HCT116 (cell line): ENCODE data around the gene FOXR1. TPM values are rescaled to one million over a fixed set of nuclear protein-coding genes. Genes with fewer than 3 reads are reported as not detected.

Experiments
- ATAC-seq: fragments of 200-7000 bp; cut with Tn5 transposase; 2 replicates; pipeline ENCODE4 v1.9.1; 2020; ENCODE audit warnings: mild to moderate bottlenecking, moderate library complexity
- BruUV-seq: library from RNA; stranded (reverse); fragments of 400-500 nt; replicated peaks from 2 replicates; lab custom pipeline; 2021; lab: Mats Ljungman, UMichigan
- CTCF ChIA-PET: fragments of 300-600 bp; sonication (Branson Sonifier 250); formaldehyde crosslinking; loops from one replicate; lab custom pipeline; 2021; ENCODE audit warnings: antibody characterized with exemption; lab: Charles Lee
- POLR2A ChIA-PET: fragments of 300-600, 350-600 bp; sonication (Branson Sonifier 250); formaldehyde crosslinking; loops from one replicate; lab custom pipeline; 2021; ENCODE audit warnings: antibody characterized with exemption; lab: Charles Lee
- RAD21 ChIA-PET, 2 experiments: fragments of 300-600 bp; sonication (Branson Sonifier 250); formaldehyde crosslinking; loops; one replicate each; lab custom pipeline; 2023; ENCODE audit warnings: low total read pairs in 2 of 2; ENCODE audit not compliant: uncharacterized antibody in 2 of 2, unreplicated experiment in 2 of 2, low non-redundant PET in 1 of 2; lab: Charles Lee
- DNase-seq: peaks from one replicate; pipeline ENCODE4 v3.0.0-alpha.2; 2010; ENCODE audit warnings: low read depth, low spot score
- H2AFZ ChIP-seq: fragments of 200-600 bp; shearing (Covaris generic), sonication (generic); 2 replicates; pipeline ENCODE4 v1.6.1; 2017; ENCODE audit warnings: low read depth, mixed run types, mixed read lengths, antibody characterized with exemption, low read length; ENCODE audit not compliant: poor library complexity, severe bottlenecking
- H3K27ac ChIP-seq: 2 replicates; pipeline ENCODE4 v1.5.1; 2012; ENCODE audit warnings: low read depth, low read length
- H3K27me3 ChIP-seq: fragments of 200-600 bp; sonication (generic); 2 replicates; pipeline ENCODE4 v1.6.1; 2016; ENCODE audit warnings: mixed run types, low read length, mixed read lengths; ENCODE audit not compliant: insufficient read depth
- H3K36me3 ChIP-seq, 2 experiments: fragments of 200-500 bp in 1 of 2; fragments of 200-600 bp in 1 of 2; sonication (Bioruptor generic) in 1 of 2; sonication (generic) in 1 of 2; 2 replicates each; pipeline versions ENCODE4 v1.5.1 to v1.6.1; 2014 to 2016; ENCODE audit warnings: low read length in 2 of 2, inconsistent platforms in 1 of 2, mixed read lengths in 1 of 2, mixed run types in 1 of 2; ENCODE audit not compliant: insufficient read depth in 2 of 2, control insufficient read depth in 1 of 2
- H3K4me1 ChIP-seq, 2 experiments: fragments of 200-600 bp in 1 of 2; sonication (generic) in 1 of 2; 2 replicates each; pipeline versions ENCODE4 v1.5.1 to v1.6.1; 2012 to 2017; ENCODE audit warnings: low read length in 2 of 2, inconsistent platforms in 1 of 2, mild to moderate bottlenecking in 1 of 2, mixed read lengths in 1 of 2, mixed run types in 1 of 2, moderate library complexity in 1 of 2; ENCODE audit not compliant: insufficient read depth in 2 of 2, control insufficient read depth in 1 of 2
- H3K4me2 ChIP-seq: fragments of 200-600 bp; sonication (generic); 2 replicates; pipeline ENCODE4 v1.6.1; 2017; ENCODE audit warnings: mixed run types, low read length, mixed read lengths
- H3K4me3 ChIP-seq, 2 experiments: fragments of 200-600 bp in 1 of 2; sonication (generic) in 1 of 2; replicated peaks in 1 of 2; 2 replicates each; pipeline ENCODE4 v1.5.1; 2011 to 2016; ENCODE audit warnings: low read length in 2 of 2, control low read depth in 1 of 2, low read depth in 1 of 2, mild to moderate bottlenecking in 1 of 2, mixed read lengths in 1 of 2, mixed run types in 1 of 2
- H3K79me2 ChIP-seq: fragments of 200-600 bp; sonication (generic); 2 replicates; pipeline ENCODE4 v1.6.1; 2017; ENCODE audit warnings: mild to moderate bottlenecking, mixed run types, low read length, moderate library complexity, mixed read lengths; ENCODE audit not compliant: insufficient read depth
- H3K9ac ChIP-seq: fragments of 200-600 bp; sonication (generic); 2 replicates; pipeline ENCODE4 v1.6.1; 2016; ENCODE audit warnings: low read length, mixed read lengths
- H3K9me2 ChIP-seq: fragments of 200-600 bp; sonication (generic), shearing (Covaris generic); 2 replicates; pipeline ENCODE4 v1.6.1; 2017; ENCODE audit warnings: mixed run types, mild to moderate bottlenecking, moderate library complexity; ENCODE audit not compliant: insufficient read depth
- H3K9me3 ChIP-seq, 2 experiments: fragments of 200-500 bp in 1 of 2; fragments of 200-600 bp in 1 of 2; sonication (Bioruptor generic) in 1 of 2; sonication (generic) in 1 of 2; 2 replicates each; pipeline ENCODE4 v1.6.1; 2014 to 2017; ENCODE audit warnings: low read length in 2 of 2, mixed read lengths in 2 of 2, inconsistent platforms in 1 of 2, low read depth in 1 of 2, mild to moderate bottlenecking in 1 of 2, mixed run types in 1 of 2, moderate library complexity in 1 of 2; ENCODE audit not compliant: control insufficient read depth in 1 of 2, insufficient read depth in 1 of 2
- H4K20me1 ChIP-seq: fragments of 200-600 bp; sonication (generic), shearing (Covaris generic); 2 replicates; pipeline ENCODE4 v1.6.1; 2017; ENCODE audit warnings: mixed run types, mild to moderate bottlenecking, moderate library complexity; ENCODE audit not compliant: insufficient read depth
- CBX3 ChIP-seq: IDR thresholded peaks from 2 replicates; pipeline ENCODE4 v1.6.1; 2012; ENCODE audit warnings: low read depth
- FOSL1 ChIP-seq: IDR thresholded peaks from 2 replicates; pipeline ENCODE4 v1.6.1; 2012; ENCODE audit warnings: low read depth
- SP1 ChIP-seq: IDR thresholded peaks from 2 replicates; pipeline ENCODE4 v1.6.1; 2012; ENCODE audit warnings: low read depth
- TCF7L2 ChIP-seq: IDR thresholded peaks from 2 replicates; pipeline ENCODE4 v1.7.0; 2011; ENCODE audit warnings: borderline replicate concordance, inconsistent platforms; ENCODE audit not compliant: insufficient read depth, insufficient read length; ENCODE audit errors: extremely low read depth
- YY1 ChIP-seq: IDR thresholded peaks from 2 replicates; pipeline ENCODE4 v1.6.1; 2011; ENCODE audit warnings: low read length, low read depth, moderate library complexity, mild to moderate bottlenecking; ENCODE audit not compliant: insufficient replicate concordance; ENCODE audit errors: extremely low read depth
- intact Hi-C: fragments of 100-400 bp; cut with micrococcal nuclease; formaldehyde crosslinking; loops from 2 replicates; pipeline ENCODE4 v1.10.0; 2022
- total RNA-seq: library from RNA; stranded (reverse); gene quantifications from one replicate; pipeline ENCODE4 v1.2.1, GENCODE V29; 2021; ENCODE audit not compliant: unreplicated experiment
- TF ChIP-seq, protein P1 (sequence below), 3 experiments: fragments of 200-600 bp in 1 of 3; sonication (generic) in 1 of 3; IDR thresholded peaks in 2 of 3; conservative IDR thresholded peaks in 1 of 3; 2 replicates each; pipeline ENCODE4 v1.5.1; 2012 to 2017; ENCODE audit warnings: low read depth in 2 of 3, low read length in 2 of 3, antibody characterized with exemption in 1 of 3, borderline replicate concordance in 1 of 3, control low read depth in 1 of 3, mild to moderate bottlenecking in 1 of 3, mixed read lengths in 1 of 3, mixed run types in 1 of 3, moderate library complexity in 1 of 3; ENCODE audit not compliant: insufficient read depth in 1 of 3
- TF ChIP-seq, protein P2 (sequence below): IDR thresholded peaks from 2 replicates; pipeline ENCODE4 v1.6.1; 2011; ENCODE audit warnings: mild to moderate bottlenecking, low read length, moderate library complexity; ENCODE audit not compliant: insufficient replicate concordance; ENCODE audit errors: extremely low read depth
- TF ChIP-seq, protein P3 (sequence below): IDR thresholded peaks from 2 replicates; pipeline ENCODE4 v1.6.1; 2012; ENCODE audit warnings: low read depth
- TF ChIP-seq, protein P4 (sequence below): IDR thresholded peaks from 2 replicates; pipeline ENCODE4 v1.6.1; 2012

Gene FOXR1
- total RNA-seq, 1 experiment from 2014 or later = not detected

DNA sequence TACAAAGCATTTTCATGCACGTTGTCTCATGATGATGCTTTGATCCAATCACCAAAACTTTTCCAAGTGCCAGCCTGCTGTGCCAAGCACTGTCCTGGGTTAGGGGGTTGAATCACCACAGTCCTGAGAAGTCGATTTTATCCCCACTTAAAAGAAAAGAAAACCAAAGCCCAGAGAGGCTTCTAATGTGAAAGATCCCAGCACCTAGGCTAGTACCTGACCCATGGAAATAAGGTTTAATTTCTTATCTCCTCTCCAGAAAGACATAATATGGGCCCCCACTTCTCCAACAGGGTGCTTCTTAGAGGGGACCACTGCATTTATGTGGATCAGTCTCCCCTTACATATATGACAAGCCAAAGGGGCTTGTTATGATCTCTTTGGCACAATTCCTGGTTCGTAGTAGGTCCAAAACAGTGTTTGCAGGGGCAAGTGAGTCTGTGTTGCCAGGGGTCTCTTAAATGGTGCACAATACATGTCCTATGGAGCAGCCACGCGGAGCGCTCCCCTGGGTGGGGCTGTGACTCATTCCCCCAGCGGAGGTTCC lies 43.9 kb upstream of the FOXR1 start:
- ATAC-seq (no peak), DNase-seq (no peak)
- H3K9me2 ChIP-seq = no peaks in the 10 kb centered on the region
- H3K79me2 ChIP-seq = peaks cover 29% of the 10 kb centered on the region
- no peaks in the 10 kb centered on the region for H4K20me1 ChIP-seq
- peaks cover 46 to 82% of the 10 kb centered on the region in 2 experiments for H3K4me1 ChIP-seq
- H3K27me3 ChIP-seq = no peaks in the 10 kb centered on the region
- intact Hi-C loops = loop anchor here (1.0 to 2.0 kb wide), 3 partner anchors 15 to 137 kb away; partner anchors contain the start of gene DDX6
- H3K4me3 ChIP-seq = peak overlapping the region; percentile 73 to 75
- H3K27ac ChIP-seq = peak overlapping the region; percentile 100
- no peak for TF ChIP-seq CBX3
- TF ChIP-seq, protein P1, sequence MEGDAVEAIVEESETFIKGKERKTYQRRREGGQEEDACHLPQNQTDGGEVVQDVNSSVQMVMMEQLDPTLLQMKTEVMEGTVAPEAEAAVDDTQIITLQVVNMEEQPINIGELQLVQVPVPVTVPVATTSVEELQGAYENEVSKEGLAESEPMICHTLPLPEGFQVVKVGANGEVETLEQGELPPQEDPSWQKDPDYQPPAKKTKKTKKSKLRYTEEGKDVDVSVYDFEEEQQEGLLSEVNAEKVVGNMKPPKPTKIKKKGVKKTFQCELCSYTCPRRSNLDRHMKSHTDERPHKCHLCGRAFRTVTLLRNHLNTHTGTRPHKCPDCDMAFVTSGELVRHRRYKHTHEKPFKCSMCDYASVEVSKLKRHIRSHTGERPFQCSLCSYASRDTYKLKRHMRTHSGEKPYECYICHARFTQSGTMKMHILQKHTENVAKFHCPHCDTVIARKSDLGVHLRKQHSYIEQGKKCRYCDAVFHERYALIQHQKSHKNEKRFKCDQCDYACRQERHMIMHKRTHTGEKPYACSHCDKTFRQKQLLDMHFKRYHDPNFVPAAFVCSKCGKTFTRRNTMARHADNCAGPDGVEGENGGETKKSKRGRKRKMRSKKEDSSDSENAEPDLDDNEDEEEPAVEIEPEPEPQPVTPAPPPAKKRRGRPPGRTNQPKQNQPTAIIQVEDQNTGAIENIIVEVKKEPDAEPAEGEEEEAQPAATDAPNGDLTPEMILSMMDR (IDR thresholded peaks at IDR 0.05 in 2 of 3, conservative IDR thresholded peaks at IDR 0.05 in 1 of 3; ENCODE audit: borderline replicate concordance in 1 of 3, insufficient read depth in 1 of 3, low read depth in 2 of 3, low read length in 2 of 3) = no peak
- TF ChIP-seq, protein P2, sequence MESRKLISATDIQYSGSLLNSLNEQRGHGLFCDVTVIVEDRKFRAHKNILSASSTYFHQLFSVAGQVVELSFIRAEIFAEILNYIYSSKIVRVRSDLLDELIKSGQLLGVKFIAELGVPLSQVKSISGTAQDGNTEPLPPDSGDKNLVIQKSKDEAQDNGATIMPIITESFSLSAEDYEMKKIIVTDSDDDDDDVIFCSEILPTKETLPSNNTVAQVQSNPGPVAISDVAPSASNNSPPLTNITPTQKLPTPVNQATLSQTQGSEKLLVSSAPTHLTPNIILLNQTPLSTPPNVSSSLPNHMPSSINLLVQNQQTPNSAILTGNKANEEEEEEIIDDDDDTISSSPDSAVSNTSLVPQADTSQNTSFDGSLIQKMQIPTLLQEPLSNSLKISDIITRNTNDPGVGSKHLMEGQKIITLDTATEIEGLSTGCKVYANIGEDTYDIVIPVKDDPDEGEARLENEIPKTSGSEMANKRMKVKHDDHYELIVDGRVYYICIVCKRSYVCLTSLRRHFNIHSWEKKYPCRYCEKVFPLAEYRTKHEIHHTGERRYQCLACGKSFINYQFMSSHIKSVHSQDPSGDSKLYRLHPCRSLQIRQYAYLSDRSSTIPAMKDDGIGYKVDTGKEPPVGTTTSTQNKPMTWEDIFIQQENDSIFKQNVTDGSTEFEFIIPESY = no peak
- TF ChIP-seq, protein P3, sequence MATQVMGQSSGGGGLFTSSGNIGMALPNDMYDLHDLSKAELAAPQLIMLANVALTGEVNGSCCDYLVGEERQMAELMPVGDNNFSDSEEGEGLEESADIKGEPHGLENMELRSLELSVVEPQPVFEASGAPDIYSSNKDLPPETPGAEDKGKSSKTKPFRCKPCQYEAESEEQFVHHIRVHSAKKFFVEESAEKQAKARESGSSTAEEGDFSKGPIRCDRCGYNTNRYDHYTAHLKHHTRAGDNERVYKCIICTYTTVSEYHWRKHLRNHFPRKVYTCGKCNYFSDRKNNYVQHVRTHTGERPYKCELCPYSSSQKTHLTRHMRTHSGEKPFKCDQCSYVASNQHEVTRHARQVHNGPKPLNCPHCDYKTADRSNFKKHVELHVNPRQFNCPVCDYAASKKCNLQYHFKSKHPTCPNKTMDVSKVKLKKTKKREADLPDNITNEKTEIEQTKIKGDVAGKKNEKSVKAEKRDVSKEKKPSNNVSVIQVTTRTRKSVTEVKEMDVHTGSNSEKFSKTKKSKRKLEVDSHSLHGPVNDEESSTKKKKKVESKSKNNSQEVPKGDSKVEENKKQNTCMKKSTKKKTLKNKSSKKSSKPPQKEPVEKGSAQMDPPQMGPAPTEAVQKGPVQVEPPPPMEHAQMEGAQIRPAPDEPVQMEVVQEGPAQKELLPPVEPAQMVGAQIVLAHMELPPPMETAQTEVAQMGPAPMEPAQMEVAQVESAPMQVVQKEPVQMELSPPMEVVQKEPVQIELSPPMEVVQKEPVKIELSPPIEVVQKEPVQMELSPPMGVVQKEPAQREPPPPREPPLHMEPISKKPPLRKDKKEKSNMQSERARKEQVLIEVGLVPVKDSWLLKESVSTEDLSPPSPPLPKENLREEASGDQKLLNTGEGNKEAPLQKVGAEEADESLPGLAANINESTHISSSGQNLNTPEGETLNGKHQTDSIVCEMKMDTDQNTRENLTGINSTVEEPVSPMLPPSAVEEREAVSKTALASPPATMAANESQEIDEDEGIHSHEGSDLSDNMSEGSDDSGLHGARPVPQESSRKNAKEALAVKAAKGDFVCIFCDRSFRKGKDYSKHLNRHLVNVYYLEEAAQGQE = no peak
- no peak for TF ChIP-seq SP1
- TF ChIP-seq YY1 = no peak
- TF ChIP-seq, protein P4, sequence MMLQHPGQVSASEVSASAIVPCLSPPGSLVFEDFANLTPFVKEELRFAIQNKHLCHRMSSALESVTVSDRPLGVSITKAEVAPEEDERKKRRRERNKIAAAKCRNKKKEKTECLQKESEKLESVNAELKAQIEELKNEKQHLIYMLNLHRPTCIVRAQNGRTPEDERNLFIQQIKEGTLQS = no peak
- TF ChIP-seq FOSL1 = no peak
- TF ChIP-seq TCF7L2 = no peak
- peak overlapping the region; percentile 100 for H3K4me2 ChIP-seq
- CTCF ChIA-PET = interaction anchor here (0.6 to 6.6 kb wide), 7 partner anchors 9 to 238 kb away, joined by 3 to 150 read pairs (median 6); no protein-coding TSS in a partner anchor
- POLR2A ChIA-PET = interaction anchor here (1.1 to 1.7 kb wide), 3 partner anchors 11 to 135 kb away, joined by 3 to 6 read pairs (median 5); no protein-coding TSS in a partner anchor
- RAD21 ChIA-PET = interaction anchor here (0.6 to 1.3 kb wide), 7 partner anchors 10 to 238 kb away, joined by 3 to 13 read pairs (median 4); no protein-coding TSS in a partner anchor
- no peak overlapping the region for H2AFZ ChIP-seq
- no peaks in the 10 kb centered on the region for H3K9me3 ChIP-seq
- H3K36me3 ChIP-seq = no peaks in the 10 kb centered on the region; a peak in 1 of 4 replicates
- H3K9ac ChIP-seq = peak overlapping the region; percentile 95
- no TSS peak for BruUV-seq
